HG02588 (cell line): ENCODE data around the gene SAYSD1.

Experiments
- ATAC-seq: cut with Tn5 transposase; IDR thresholded peaks from one replicate; pipeline ENCODE4 v1.9.1; 2021; ENCODE audit warnings: mild to moderate bottlenecking, moderate library complexity; ENCODE audit not compliant: unreplicated experiment

Gene SAYSD1

GRCh38 chr6:39080246-39080875 lies 34.6 kb downstream of the SAYSD1 start:
- ATAC-seq = no peak

DNA sequence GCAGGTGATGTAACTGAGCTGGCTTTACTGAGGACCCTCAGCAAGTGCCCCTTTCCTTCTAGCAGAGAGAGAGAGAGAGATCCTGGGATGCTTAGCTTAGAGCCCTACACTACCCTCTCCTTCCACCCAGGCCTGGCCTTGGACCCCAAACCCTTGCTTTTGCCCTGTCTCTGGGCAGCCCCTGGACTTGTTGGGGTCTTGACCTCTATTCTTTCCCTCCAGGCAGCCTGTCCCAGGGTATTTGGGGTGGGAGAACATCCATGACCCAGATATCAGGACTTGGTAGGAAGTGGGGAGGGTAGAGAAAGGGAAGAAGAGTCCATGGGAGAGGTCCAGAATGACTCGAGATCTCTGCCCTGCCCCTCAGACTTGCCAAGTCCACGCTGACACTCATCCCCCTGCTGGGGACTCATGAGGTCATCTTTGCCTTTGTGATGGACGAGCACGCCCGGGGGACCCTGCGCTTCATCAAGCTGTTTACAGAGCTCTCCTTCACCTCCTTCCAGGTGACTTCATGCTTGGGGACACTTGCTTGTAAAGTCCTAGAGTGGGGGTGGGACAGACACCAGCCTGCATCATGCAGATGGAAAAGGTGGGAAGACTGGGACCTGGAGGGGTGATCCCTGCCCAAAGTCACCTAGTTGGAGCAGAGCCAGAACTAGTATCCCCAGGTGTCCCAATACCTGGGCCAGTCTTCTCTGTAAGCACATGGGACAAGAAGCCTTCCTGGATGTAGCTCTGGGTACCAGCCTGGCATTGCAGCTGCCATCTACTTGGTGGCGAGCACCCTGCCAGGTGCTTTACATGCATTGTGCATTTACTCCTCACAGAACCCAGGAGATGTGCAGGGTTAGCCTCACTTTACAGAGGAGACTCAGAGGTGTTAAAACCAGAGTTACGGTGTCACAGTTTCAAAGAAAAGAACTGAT lies 35.5 kb downstream of the SAYSD1 start:
- ATAC-seq = no peak

- ATAC-seq = no peak
Measured at GRCh38 chr6:39078695-39079094, 36.3 kb downstream of the SAYSD1 start.

DNA sequence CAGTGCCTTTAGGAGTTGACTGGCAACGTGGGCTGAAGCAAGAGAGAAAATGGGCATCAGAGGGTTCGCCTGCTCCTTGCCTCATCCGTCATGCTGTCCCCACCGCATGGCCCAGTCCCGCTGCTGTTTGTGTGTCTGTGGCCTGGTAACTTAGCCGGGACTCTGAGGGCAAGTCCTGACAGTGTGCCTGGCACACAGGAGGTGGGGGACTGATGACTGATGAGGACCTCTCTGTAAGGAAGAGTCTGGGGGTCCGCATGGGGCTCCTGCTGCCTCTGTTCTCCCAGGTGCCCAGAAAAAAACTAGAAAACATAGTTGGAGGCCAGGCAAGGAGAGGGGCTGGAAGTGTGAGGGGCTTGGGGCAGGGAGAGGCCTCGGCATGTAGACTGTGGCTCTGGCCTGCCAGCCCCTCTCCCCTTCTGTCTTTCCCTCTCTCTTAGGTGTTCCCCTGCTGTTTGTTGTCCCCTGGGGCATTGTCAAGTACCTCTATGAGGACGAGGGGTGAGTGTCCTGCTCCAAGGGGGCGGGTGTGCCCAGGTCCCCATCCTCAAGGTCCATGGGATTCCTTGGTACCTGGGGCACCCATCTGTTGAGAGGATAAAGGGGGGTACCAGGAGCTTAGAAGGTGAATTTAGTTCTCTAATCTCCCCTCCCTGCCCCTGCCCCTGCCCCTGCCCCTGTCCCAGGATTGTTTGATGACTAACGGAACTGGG lies 36.9 kb downstream of the SAYSD1 start:
- no peak for ATAC-seq

DNA sequence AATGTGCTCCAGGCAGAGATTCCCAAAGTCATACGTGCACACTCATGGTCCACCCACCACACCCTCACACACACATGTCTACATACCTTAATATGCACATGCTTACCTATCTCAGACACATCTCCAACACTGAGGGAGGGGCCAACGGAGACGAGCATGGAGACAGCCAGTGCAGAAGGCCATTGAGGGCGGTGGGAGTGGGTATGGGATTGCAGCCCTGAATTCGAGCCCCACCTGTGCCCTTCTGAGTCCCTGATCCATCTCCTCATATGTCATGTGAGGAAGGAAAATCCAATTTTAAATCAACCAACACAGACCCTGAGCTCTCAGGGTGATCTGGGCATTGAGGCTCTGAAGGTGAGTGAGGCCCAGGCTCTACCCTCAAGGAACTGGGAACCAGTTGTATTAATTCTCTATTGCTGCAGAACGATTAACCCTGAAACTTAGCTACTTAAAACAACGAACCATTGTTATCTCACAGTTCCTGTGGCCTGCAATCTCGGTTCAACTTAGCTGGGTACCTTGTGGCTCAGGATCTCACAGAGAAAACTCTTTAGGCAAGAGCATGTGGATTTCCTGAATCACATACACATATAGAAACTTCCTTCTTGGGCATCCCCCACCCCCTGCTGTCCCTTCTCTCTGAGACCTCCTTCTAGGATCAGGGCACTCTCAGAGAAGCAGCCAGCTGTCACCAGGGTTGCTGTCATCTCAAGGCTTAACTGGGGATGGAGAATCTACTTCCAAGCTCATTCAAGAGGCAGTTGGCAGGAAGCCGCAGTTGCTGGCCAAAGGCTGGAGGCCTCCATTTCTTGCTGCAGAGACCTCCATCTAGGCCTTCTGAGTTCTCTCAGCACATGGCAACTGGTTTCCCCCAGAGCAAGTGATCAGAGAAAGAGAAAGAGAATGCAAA lies 38.1 kb downstream of the SAYSD1 start:
- ATAC-seq = no peak

- ATAC-seq = no peak
Measured at GRCh38 chr6:39075807-39076622, 39.0 kb downstream of the SAYSD1 start.

GRCh38 chr6:39075010-39075686 lies 39.8 kb downstream of the SAYSD1 start:
- no peak for ATAC-seq

GRCh38 chr6:39074486-39074885 lies 40.5 kb downstream of the SAYSD1 start:
- ATAC-seq = no peak

GRCh38 chr6:39073471-39074355 lies 41.3 kb downstream of the SAYSD1 start:
- ATAC-seq = no peak

DNA sequence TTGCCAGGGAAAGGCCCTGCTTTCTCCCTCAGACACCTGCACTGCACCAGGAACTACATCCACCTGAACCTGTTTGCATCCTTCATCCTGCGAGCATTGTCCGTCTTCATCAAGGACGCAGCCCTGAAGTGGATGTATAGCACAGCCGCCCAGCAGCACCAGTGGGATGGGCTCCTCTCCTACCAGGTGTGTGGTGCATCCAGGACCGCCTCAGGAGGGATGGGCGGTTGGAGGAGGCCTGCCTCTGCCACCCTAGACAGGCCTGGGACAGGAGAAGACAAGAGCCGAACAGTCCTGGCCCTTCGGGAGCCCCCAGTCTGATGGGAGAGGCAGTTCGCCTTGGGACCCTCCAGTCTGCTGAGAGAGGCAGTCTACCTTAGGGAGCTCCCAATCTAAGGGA lies 42.2 kb downstream of the SAYSD1 start:
- no peak for ATAC-seq

- no peak for ATAC-seq
Measured at GRCh38 chr6:39068391-39068790, 46.6 kb downstream of the SAYSD1 start.

DNA sequence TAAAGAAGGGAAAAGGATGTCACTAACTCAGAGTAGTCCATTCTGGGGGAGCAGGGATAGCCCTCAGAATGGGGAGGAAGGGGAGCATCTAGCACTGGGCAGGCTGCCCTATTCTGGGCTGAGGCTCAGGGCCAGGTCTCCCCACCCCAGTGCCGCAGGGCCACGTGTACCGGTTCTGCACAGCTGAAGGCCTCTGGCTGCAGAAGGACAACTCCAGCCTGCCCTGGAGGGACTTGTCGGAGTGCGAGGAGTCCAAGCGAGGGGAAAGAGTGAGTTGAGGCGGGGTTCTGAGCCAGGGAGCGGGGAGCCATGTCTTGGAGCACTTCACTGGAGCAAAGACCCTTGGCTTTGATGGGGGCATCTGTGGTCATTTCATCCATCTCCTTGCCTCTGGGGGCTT lies 49.4 kb downstream of the SAYSD1 start:
- no peak for ATAC-seq

DNA sequence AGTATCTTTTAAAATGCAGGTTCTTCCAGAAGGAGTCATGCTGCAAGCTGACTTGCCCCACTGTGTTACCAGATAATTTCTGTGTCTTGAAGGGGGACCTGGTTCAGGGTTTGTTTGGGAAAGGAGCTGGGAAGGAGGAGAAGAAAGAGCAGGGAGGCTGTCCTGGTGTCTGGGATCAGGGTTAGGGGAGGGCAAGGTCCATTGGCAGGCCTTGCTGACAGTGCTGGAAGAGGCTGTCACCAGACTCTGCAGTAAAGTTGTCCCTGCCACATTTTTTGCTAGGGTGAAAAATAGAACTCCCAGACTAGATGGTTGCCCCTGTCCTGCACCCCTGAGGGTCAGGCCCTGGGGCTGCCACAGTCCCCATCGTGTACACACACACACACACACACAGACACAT lies 51.5 kb downstream of the SAYSD1 start:
- ATAC-seq = no peak

GRCh38 chr6:39062014-39062740 lies 52.8 kb downstream of the SAYSD1 start:
- ATAC-seq = no peak

GRCh38 chr6:39061588-39061987 lies 53.4 kb downstream of the SAYSD1 start:
- no peak for ATAC-seq

DNA sequence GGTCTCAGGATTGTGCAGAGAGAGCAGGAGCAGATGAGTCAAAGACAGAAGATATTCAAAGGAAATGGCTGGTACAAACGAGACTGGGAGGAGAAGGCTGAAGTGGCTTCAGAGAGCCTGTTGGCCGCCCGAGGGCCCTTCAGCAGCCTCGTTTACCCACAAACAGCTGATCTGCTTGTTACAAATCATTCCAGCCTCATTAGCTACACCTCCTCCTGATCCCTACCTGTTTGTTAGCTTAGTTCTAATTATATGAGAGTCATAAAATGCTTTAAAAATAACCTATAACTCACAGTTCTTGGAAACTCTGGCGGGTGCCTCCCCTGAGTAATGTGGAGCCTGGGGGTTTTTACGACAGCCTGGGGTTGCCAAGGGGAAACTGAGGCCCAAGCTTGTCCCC lies 53.8 kb downstream of the SAYSD1 start:
- ATAC-seq = no peak

DNA sequence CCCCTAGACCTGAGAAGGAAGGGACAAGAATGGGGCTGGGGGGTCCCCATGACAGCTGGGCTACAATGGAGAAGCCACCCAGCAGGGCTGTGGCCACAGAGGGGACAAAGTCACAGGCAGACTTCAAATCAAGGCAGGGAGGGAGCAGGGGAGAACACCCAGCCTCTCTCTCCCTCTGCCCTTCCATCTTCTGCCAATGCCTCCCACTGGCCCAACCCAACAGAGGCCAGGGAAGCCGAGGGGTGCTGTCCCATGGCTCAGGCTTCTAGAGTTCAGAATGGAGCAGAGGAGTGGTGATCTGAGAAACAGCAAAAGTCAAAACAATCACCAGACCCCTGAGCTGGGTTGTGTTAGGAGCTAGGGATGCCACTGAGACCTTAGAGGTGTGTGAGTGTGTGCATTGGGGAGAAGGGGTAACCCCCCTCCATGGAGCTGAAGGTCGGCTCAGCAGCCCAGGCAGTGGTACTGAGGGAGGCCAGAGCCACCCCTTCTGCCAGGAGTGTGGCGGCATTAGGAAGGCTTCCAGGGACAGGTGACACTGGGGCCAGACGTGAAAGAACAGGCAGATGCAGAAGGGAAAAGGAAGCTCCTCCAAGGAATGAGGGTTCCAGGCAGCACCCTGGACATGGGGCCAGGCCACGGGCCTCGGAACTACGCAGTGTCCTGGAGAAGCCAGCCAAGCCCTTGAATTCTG lies 54.4 kb downstream of the SAYSD1 start:
- ATAC-seq = no peak
